Endodermal cell (in vitro differentiated cells): ENCODE measurements around the gene CHN2. TPM values are rescaled to one million over a fixed set of nuclear protein-coding genes. Genes with fewer than 3 reads are reported as not detected.

Source experiments
- DNase-seq: peaks from one replicate; pipeline ENCODE4 v3.0.0-alpha.2; 2017
- H3K27ac ChIP-seq: 2 replicates; pipeline ENCODE4 v1.5.1; 2013; ENCODE audit warnings: mild to moderate bottlenecking, low read depth, low read length, moderate library complexity
- H3K27me3 ChIP-seq: 2 replicates; pipeline ENCODE4 v1.6.1; 2013; ENCODE audit warnings: mild to moderate bottlenecking, low read length, moderate library complexity; ENCODE audit not compliant: insufficient read depth, control insufficient read depth, poor library complexity, severe bottlenecking
- H3K36me3 ChIP-seq: 2 replicates; pipeline ENCODE4 v1.7.0; 2013; ENCODE audit warnings: mild to moderate bottlenecking, low read length, moderate library complexity; ENCODE audit not compliant: control insufficient read depth, insufficient read depth
- H3K4me1 ChIP-seq: one replicate; pipeline ENCODE4 v1.7.0; 2013; ENCODE audit warnings: low read length; ENCODE audit not compliant: control insufficient read depth, insufficient read depth
- H3K4me3 ChIP-seq: 2 replicates; pipeline ENCODE4 v1.5.1; 2013; ENCODE audit warnings: mild to moderate bottlenecking, low read length, moderate library complexity
- H3K9ac ChIP-seq: 2 replicates; pipeline ENCODE4 v1.6.1; 2013; ENCODE audit warnings: mild to moderate bottlenecking, low read length, moderate library complexity; ENCODE audit not compliant: poor library complexity, severe bottlenecking; ENCODE audit errors: extremely low read depth
- H3K9me3 ChIP-seq: 2 replicates; pipeline ENCODE4 v1.6.1; 2013; ENCODE audit warnings: mild to moderate bottlenecking, low read length, moderate library complexity; ENCODE audit not compliant: control insufficient read depth
- H3K27ac Mint-ChIP-seq: 2 replicates; pipeline ENCODE4 v1.8.0; 2020; ENCODE audit warnings: mixed read lengths
- H3K27me3 Mint-ChIP-seq: 2 replicates; pipeline ENCODE4 v1.8.0; 2021; ENCODE audit warnings: mild to moderate bottlenecking, mixed read lengths; ENCODE audit not compliant: insufficient read depth
- H3K36me3 Mint-ChIP-seq: 2 replicates; pipeline ENCODE4 v1.8.0; 2020; ENCODE audit warnings: low read depth, mixed read lengths
- H3K4me1 Mint-ChIP-seq: 2 replicates; pipeline ENCODE4 v1.8.0; 2020; ENCODE audit warnings: mixed read lengths
- H3K4me3 Mint-ChIP-seq: 2 replicates; pipeline ENCODE4 v1.8.0; 2020; ENCODE audit warnings: mild to moderate bottlenecking, moderate library complexity, mixed read lengths
- H3K9me3 Mint-ChIP-seq: 2 replicates; pipeline ENCODE4 v1.8.0; 2020; ENCODE audit warnings: mild to moderate bottlenecking, mixed read lengths
- CTCF ChIP-seq: fragments of 200-600 bp; sonication (generic); conservative IDR thresholded peaks from 2 replicates; pipeline ENCODE4 v1.5.0; 2021; ENCODE audit warnings: antibody characterized with exemption, mild to moderate bottlenecking
- WGBS, 2 experiments: methylation state at CpG; one replicate each; pipeline versions ENCODE4 v1.1.5 to v1.1.7; 2013; ENCODE audit warnings: missing lambda C conversion rate in 2 of 2, mixed read lengths in 1 of 2; ENCODE audit not compliant: insufficient coverage in 1 of 2, insufficient read length in 1 of 2; 5-methylcytosine and 5-hydroxymethylcytosine counted together
- total RNA-seq, 2 donors: library from RNA; stranded (reverse); fragmentation: NEBNext Ultra II Directional in 1 of 2; extraction: Animal tissue kit (Norgen Biotek cat#: 25700) in 1 of 2; gene quantifications; 2 replicates in 1 of 2; 3 replicates in 1 of 2; pipeline ENCODE4 v1.2.1, GENCODE V29; 2021

CHN2 gene
- total RNA-seq, 2 donors from 2014 or later, result 14.0 to 14.1 TPM

- Histone ChIP-seq H3K9ac (no peak overlapping the region), H3K27ac (no peak overlapping the region), H3K27me3 (no peaks in the 10 kb centered on the region), H3K36me3 (no peaks in the 10 kb centered on the region), H3K9me3 (no peaks in the 10 kb centered on the region), H3K4me3 (no peak overlapping the region), H3K4me1 (no peaks in the 10 kb centered on the region)
- Mint-ChIP-seq H3K4me3 (no peak overlapping the region), H3K27me3 (no peaks in the 10 kb centered on the region), H3K4me1 (no peaks in the 10 kb centered on the region), H3K9me3 (no peaks in the 10 kb centered on the region), H3K36me3 (no peaks in the 10 kb centered on the region), H3K27ac (no peak overlapping the region)
- DNase-seq, result no peak
- no peak for TF ChIP-seq CTCF
- 94 to 100% methylated on average over 3 of the region's 3 CpGs for WGBS, 2 experiments
Measured at GRCh38 chr7:29363636-29364425, 169.3 kb downstream of the CHN2 start.

GRCh38 chr7:29364661-29365060, 170.1 kb downstream of the CHN2 start:
- H3K27ac Mint-ChIP-seq, result no peak overlapping the region
- DNase-seq, result no peak
- no peaks in the 10 kb centered on the region for H3K36me3 ChIP-seq
- no peak overlapping the region for H3K9ac ChIP-seq
- WGBS, 2 experiments, result 67 to 88% methylated on average over 1 of the region's 1 CpG
- H3K4me3 Mint-ChIP-seq, result no peak overlapping the region
- H3K9me3 Mint-ChIP-seq, result no peaks in the 10 kb centered on the region
- no peaks in the 10 kb centered on the region for H3K4me1 Mint-ChIP-seq
- no peaks in the 10 kb centered on the region for H3K27me3 Mint-ChIP-seq
- no peak for TF ChIP-seq CTCF
- no peaks in the 10 kb centered on the region for H3K27me3 ChIP-seq
- H3K36me3 Mint-ChIP-seq, result no peaks in the 10 kb centered on the region
- H3K4me3 ChIP-seq, result no peak overlapping the region
- H3K27ac ChIP-seq, result no peak overlapping the region
- H3K9me3 ChIP-seq, result no peaks in the 10 kb centered on the region
- H3K4me1 ChIP-seq, result no peaks in the 10 kb centered on the region

- Mint-ChIP-seq H3K36me3 (no peaks in the 10 kb centered on the region), H3K4me3 (no peak overlapping the region), H3K4me1 (no peaks in the 10 kb centered on the region), H3K27ac (no peak overlapping the region), H3K27me3 (no peaks in the 10 kb centered on the region), H3K9me3 (no peaks in the 10 kb centered on the region)
- H3K9me3 ChIP-seq, result no peaks in the 10 kb centered on the region
- WGBS, 2 experiments, result 95 to 100% methylated on average over 1 of the region's 1 CpG
- no peak for DNase-seq
- H3K4me3 ChIP-seq, result no peak overlapping the region
- H3K27me3 ChIP-seq, result no peaks in the 10 kb centered on the region
- TF ChIP-seq CTCF, result no peak
- H3K27ac ChIP-seq, result no peak overlapping the region
- no peaks in the 10 kb centered on the region for H3K36me3 ChIP-seq
- H3K9ac ChIP-seq, result no peak overlapping the region
- H3K4me1 ChIP-seq, result no peaks in the 10 kb centered on the region
Measured at GRCh38 chr7:29365423-29365822, 170.8 kb downstream of the CHN2 start.
